Activated T-cell treated with anti-CD3 and anti-CD28 coated beads, Interleukin-2, amount 50 U/mL, for 48 hours (primary cell): ENCODE data around the gene TMTC1.

Source experiments
- DNase-seq, 2 experiments: peaks; one replicate each; pipeline ENCODE4 v3.0.0-alpha.2; 2020

The TMTC1 gene

DNA sequence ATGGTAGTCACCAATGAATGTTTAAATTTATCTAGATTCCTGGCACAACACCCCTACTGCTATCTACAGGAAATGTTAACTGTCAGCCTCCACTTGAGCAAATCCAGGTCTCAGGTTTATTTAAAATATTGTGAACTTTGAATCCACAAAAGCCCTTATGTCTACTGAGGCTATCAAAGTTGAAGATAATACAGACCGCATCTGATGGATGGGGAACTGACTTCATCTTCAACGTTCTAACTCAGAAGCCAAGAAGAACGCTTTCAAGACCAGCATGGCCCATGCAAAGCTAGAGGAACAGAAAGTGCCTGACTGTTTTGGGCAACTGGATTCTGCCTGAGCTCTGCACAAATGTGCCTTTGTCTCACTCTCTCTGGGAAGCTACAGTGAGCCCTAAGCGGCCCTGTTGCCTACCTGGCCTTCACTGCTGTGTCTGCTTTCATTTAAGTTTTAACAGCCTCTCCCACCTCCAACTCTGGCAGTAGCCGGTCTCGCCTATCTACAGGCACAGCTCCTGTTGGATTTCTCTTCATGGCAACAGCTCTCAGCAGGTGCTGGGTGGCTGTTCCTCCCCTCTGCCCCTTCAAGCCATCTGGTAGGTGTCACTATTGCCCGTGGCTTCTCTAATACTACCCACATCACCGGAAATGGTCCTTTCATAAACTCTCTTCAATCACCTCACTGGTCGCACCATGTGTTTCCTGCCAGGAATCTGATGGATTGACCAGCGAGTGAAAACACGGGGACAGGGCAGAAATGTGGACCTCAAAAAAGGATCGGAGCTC, 174.1 kb downstream of the TMTC1 start:
- DNase-seq: no peak

DNA sequence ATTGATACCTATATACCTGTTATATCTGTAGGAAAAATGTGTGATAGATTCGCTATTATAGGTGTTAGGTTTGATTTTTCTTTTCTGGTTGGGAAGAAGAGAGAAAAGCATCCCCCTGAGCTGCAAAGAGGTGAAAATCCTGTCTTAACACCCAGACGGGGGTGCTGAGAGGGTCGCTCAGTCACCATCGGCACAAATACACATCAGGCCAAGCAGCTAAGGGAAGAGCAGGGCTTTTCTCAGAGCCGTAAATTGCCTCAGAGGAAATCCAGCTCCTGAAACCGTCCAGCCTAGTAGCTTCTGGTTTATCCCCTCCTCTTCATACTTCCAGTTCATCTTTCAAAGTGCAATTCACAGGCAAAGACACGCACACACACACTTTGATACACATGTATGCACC, 175.2 kb downstream of the TMTC1 start:
- DNase-seq: no peak

DNA sequence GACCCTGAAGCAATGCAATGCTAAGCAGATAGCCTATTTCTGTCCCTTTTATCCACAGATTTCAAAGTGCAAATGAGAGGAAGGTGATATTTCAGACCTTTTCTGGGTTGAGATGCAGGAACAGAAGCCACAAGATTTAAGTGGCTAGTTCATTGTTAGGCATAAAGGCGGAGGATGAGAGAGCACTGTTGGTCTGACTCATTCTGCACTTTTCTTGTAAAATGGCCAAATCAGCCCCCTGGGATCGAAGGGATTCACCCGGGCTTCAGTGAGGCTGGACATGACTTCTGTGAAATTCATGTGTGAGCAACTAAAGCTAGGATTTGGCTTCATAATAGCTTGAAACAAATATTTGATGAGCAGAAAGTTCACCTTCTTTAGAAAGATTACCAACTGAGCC, 184.4 kb downstream of the TMTC1 start:
- DNase-seq: no peak

DNA sequence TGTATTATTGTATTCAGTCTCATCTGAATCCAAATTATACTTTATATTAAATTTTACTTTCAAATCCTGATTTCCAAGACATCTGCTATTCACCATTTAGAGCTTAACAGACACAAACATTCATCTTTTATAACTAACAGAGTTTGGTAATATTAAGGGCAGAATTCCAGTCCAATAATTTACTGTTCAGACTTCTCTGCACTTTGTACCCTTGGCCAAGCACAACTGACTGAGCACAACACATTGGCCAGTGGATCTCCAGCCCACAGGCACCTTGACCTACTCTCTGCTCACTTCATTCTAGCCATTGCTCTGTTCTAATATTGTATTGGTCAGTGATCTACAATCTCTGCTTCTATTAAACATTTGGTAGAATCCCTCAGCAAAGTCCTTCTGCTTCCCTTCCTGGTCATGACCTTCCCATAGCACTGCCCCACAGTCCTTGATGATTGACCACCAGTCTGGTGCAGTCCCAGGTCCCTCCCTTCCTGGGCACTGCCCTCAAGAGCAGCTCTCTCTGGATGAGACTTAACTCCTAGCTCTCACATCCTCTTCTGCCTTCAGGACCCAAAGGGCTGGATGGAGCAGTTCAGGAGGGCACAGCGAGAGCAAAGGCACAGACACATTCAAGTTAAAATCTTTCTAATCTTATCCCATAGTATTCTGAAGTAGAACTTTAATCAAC, 188.5 kb downstream of the TMTC1 start:
- DNase-seq: no peak

DNA sequence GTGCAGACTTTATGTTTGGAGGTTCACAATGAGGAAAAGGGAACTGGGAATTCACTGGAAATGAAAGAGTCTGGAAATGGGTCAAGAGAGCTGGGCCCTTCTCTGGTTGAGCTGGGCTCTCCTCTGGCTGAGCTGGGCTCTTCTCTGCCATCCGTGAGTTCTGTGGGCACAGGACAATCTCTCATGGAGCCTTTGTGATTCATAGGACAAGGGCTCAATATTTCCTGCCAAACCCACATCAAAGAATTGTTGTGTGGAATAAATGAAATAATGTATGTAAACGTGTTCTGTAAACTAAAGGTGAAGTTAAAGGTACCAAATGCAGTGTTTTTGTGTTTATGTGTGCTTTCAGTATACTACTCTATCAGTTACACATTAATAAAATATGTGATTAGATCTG, 190.7 kb downstream of the TMTC1 start:
- no peak for DNase-seq

DNA sequence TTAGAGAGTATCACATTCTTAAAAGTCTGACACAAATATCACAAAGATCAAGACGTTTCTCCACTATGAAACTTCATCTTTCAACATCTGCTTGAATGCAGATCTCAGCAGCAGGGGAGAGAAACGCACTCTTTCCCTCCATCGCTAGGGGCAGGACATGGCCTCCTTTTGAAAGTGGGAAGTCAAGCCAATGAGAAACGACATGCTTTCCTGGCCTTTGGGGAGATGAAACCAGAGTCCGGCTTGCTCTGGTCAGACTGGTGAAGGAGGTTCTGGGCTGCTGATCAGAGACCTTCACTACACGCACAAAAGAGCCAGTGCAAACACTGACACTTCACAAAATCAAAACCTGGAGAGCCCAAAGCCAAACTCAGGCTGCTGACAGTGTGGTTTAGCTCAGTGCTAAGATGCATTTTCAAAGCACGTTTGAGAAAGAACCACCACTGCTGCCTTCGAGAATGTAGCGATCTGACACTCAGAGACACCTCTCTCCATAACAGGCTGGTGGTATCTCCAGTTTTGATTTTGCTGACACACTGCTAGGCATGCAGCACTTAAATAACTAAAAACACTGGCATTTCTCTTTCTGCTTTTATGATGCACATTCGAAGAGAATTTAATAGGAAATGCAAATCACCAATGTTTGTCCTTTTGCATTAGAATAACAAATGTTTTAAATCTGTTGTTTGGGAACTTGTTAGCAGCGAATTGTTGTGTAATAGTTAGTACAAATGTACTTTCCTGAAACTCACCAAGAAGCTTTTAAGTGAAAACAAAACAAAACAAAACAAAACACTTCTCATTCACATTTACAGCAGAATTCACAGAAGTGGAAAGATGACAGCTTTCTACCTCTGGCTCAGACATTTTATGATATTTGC, 192.4 kb downstream of the TMTC1 start:
- DNase-seq: no peak

DNA sequence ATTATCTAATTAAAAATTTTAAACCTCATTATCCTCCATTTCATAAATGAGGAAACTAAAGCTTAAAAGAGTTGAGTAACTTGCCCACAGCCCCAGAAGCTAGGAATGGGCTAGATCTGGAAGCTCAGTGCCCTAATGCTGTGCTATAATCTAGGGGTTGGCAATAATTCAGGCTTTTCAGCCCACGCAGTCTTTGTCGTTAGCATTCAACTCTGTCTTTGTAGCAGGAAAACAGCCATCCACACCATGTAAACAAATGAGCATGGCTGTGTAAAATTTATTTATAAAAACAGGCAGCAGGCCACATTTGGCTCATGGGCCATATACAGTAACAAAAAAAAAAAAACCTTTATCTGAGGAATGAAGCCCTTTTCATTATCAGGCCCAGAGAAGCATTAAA, 193.9 kb downstream of the TMTC1 start:
- no peak for DNase-seq

DNA sequence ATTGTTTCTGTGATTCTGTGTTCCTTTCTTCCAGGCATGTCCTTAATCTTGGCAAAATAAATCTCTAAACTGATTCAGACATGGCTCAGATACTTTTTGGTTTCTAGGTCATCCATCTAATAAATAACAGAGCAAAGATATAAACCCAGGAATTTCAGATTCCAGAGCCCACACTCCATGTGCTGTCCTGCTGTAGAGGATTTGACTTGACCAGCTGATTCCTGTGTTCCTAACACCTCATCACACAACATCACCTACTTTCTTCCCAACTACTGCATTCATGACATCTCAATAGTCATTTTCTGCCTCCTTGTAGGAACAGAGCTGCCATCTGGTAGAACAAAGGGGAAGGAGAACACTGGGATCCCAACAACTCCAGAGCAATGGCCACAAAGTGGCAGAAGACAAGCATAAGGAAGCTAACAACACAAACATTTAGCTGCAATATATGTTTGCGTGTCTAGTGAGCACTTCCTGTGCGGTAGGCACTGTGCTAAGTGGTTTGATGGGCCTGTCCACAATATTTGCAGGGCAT, 194.4 kb downstream of the TMTC1 start:
- no peak for DNase-seq

DNA sequence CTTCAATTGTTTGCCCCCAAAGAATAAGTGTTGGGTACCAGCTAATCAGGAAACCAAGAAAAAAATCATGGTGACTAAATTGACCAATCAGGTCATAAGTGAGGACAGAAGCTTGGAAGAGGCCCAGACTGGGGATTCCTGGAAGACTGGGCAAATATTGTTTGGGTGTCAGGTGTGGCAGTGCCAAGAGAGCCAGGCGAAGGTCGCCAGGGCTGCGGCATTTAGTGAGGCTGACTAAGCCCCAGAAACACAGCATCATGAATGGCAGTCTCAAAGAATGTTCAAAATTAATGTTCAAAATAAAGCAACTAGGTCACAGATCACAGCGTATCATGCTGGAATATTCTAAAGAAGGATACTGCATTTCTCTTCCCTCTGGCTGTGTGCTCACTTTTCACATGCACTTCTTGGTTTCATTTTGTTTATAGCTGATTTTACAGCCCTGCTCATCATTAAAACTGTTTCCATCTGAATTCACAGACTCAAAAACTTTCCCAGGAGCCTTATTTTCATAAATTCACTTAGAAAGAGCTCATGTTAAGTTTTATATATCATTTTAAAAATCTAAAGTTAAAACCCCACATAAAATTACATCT, 201.0 kb downstream of the TMTC1 start:
- DNase-seq: no peak

DNA sequence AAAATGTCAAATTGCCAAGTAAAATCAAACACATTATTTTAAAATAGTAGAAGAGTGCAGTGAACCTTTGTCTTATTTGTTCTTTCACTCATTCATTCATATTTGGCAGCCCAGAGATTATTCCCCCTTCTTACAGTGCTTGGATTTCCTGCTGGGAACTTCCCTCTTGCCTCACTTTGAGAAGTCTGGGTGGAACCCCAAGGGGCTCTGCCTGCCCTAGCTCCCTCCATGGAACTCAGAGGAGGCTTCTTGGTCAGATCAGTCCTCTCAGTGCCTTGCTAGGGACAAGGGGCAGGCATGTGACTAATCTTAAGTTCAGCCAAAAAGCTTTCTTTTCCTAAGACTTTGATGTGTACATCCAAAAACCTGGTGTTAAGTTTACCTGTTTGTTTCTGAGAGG, 201.6 kb downstream of the TMTC1 start:
- no peak for DNase-seq

DNA sequence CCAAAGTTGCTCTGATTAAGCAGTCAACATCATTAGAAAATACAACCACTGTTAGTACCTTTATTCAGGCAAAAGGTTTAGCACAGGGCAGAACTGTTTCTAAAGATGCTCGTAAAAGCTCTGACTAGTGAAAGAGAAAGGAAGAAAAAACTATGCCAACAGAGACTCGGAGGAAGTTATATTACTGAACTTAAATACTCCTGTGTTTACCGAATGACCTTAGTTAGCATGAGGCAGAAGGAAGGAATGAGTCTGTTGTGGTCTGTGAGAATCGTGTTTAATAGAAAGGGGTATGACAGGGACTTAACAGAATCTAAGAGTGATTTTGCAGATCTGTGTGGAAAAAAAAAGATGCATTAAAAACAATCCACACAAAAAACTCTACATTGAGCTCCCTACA, 202.1 kb downstream of the TMTC1 start:
- DNase-seq: no peak

DNA sequence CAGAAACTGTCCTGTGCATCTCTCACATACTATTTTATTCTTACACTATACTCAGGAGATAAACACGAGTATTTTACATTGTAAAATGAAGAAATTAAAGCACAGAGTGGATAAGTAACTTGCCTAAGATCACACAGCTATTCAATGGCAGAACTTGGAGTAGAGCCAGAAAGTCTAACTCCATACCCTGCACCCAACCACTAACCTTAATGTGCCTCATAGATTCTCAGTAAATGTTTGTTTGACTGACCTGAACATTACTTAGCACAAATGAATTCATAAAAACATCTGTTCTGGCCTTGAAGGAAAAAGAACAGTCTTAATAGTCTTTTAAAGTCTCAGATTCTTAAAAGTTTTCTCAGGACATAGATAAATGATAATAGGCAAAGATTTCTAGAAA, 202.8 kb downstream of the TMTC1 start:
- DNase-seq: no peak

DNA sequence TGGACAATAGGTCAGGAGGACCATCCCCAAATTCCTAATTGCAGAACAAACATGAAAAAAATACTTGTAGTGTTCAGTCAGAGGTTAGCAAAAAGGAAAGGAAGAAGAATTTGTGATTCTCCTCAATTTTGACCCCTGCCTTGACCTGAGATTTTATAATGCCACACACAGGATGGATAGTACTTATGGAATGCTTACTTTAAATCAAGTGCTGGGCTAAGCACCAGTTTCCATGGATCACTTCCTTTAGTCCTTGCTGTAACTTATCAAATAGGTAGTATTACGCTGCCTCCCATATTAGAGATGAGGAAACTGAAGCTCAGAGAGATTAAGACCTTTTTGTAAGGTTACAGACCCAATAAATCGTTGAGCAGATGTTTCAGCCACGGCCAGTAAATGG, 205.0 kb downstream of the TMTC1 start:
- no peak for DNase-seq

DNA sequence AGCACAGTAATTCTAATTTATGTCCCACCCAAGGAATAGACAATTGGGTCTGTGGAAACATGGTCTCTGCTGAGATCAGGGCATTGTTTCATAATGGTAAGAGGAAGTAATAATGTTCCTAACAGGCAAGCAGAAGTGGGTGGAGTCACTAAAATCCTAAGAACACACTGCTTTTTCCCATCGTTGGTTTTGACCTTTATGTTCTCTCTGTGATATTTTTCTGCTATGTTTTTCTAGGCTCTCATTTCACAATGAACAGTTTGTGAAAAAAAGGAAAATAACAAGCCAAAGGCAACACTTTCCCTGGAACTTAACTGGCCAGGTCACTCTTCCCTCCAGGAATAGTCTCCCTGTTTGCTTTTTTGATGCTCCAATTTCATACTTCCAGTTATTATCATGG, 205.7 kb downstream of the TMTC1 start:
- DNase-seq: no peak

DNA sequence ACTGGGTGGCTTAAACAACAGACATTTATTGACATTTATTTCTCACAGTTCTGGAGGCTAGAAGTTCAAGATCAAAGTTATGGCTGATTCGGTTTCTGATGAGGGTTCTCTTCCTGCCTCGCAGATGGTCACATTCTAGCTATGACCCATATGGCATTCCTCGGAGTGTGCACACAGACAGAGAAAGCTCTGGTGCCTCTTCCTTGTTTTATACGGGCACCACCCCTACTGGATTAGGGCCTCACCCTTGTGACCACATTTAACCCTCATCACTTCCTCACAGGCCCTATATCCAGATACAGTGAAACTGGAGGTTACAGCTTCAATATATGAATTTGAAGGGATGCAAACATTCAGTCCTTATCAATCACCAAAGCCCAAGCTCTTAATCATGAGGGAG, 209.2 kb downstream of the TMTC1 start:
- no peak for DNase-seq

DNA sequence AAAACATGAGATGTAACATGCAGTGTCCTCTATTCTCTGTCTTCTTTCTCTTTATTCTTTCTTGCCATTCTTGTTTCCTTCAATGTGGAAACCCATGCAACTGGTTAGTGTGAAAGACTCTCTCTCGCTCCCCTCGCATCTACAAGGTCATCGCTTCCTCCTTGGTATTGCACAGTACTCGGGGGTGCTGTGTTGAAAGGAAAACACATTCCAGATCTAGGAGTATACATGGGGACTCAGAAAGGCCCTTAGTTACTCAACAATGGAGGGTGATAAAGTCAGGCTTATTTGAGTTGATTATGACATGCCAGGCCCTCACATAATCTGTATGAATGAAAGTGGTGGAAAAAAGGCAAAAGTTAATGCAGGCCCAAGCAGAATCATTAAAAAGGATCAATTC, 210.8 kb downstream of the TMTC1 start:
- DNase-seq: no peak

DNA sequence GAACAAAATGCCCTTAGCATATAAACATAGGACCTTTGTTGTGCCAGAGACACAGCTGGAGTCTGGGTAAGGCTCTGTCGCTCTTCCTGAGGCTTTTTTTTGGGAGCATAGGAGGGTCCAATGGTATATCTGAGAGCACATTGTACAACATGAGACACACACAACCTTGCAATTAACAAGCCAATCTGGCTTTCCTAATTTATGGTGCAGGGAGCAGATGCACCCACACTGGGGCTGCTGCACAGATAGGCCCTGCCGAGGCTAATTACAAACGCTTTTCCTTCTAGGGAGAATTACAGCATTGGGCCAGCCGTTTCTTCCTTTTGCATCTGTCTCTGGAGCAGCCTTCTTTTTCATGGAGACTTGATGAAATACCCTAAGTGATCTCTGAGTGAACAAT, 211.3 kb downstream of the TMTC1 start:
- DNase-seq: no peak

DNA sequence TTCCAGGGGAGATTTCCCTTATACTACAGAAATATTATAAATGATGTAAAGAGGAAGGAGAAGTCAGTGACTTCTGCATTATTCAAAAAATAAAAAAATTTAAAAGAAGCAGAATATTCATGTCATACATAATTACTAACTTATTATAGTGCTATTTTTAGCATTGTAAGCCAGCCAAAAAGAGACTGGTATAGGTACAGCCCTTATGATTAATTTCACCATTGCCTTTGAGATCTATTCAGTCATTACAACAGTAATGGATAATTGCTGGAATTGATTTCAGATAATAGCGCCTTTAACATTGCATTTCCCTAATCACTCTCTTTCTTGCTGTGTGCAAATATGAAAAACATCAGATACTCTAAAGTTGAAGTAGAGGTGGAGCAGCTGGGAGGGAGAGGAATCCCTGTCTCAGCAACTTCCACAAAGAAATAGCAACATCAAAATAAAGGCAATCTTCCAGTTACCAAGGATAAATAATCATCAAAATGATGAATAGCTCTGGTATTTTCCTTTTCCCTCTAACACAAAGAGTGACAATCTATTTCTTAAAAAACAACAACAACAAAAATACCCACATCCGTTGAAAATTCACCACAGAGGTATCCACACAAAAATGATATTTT, 214.5 kb downstream of the TMTC1 start:
- no peak for DNase-seq

DNA sequence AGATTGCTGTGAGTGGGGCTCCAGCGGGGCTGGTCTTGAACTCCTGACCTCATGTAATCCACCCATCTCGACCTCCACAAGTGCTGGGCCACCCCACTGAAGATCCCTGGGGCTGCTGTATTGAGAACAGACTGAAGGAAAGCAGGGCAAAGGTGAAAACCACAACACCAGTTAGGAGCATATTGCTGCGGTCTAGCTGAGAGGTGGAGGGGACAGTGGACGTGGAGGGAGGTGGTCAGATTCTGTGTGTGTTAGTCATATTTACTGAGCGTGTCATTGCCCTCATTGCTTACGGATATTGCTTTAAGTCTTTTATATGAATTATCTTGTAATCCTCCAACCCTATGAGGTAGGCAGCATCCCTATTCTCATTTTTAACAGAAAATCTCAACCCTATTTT, 217.3 kb downstream of the TMTC1 start:
- DNase-seq: no peak

DNA sequence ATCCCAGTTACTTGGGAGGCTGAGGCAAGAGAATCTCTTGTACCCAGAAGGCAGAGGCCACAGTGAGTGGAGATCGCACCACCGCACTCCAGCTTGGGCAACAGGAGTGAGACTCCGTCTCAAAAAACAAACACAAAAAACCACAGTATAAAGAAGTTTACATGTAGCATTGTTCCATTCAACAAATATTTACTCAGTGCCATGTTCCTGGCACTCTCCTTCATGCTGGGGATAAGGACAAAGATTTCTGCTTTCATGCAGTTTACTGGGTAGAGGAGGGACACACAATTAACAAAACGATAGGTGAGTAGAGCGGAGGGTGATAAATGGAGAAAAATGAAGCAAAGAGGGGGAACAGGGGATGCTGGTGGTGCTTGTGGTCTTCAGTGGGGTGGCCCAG, 218.0 kb downstream of the TMTC1 start:
- no peak for DNase-seq

DNA sequence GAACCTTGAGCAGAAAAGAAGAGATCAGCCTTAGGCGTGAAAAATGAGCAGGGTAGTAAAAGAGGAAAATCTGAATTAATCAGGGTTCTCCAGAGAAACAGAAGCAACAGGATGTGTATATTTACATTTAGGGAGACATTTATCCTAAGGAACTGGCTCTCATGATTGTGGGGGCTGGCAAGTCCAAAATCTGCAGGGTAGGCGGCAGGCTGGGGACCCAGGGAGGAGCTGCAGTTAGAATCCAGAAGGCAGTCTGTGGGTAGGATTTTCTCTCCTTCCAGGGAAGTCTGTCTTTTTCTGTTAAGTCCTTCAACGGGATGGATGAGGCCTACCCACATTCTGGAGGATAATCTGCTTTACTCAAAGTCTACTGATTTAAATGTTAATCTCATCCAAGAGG, 218.8 kb downstream of the TMTC1 start:
- no peak for DNase-seq

DNA sequence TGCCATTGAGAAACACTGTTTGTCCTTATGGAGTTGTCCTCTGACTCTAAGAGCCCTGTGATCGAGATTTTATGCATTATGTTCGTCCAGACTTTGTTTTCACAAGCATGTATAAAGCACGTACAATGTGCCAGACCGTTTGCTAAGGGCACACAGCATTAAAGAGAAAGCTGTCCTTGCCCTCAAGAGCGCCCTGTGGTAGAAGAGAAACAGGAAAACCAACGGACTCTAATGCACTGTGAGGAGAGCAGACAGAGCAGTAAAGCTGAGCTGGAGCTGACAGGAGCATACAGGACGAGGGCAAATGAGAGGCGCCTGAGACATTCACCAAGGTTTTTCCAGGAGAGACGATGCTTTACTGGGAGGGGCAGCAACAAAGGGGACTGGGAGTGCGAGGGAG, 220.1 kb downstream of the TMTC1 start:
- no peak for DNase-seq

DNA sequence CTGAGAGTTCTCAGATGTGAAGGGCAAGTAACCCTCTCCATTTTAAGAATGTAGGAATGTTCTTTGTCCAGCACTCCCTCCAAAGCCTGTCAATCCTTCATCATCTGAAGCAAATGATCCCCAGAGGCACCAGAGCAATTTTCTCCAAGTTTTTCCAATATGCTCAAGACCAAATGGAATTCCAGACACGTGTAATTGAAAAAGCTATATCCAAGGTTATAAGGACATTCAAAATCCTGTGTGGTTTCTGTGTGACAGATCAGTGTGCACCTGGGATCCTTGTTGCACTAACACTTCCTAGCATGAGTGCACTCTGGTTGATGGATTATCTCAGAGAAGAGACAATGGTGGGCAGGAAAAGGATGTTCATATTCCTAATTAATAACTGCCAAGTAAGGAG, 220.7 kb downstream of the TMTC1 start:
- DNase-seq: no peak
